HCT116 (cell line): ENCODE results near the gene AGPAT3. TPM values are rescaled to one million over a fixed set of nuclear protein-coding genes. Genes with fewer than 3 reads are reported as not detected.

Experiments used
- ATAC-seq: fragments of 200-7000 bp; cut with Tn5 transposase; 2 replicates; pipeline ENCODE4 v1.9.1; 2020; ENCODE audit warnings: mild to moderate bottlenecking, moderate library complexity
- BruUV-seq: library from RNA; stranded (reverse); fragments of 400-500 nt; replicated peaks from 2 replicates; lab custom pipeline; 2021; lab: Mats Ljungman, UMichigan
- CTCF ChIA-PET: fragments of 300-600 bp; sonication (Branson Sonifier 250); formaldehyde crosslinking; loops from one replicate; lab custom pipeline; 2021; ENCODE audit warnings: antibody characterized with exemption; lab: Charles Lee
- POLR2A ChIA-PET: fragments of 300-600, 350-600 bp; sonication (Branson Sonifier 250); formaldehyde crosslinking; loops from one replicate; lab custom pipeline; 2021; ENCODE audit warnings: antibody characterized with exemption; lab: Charles Lee
- RAD21 ChIA-PET, 2 experiments: fragments of 300-600 bp; sonication (Branson Sonifier 250); formaldehyde crosslinking; loops; one replicate each; lab custom pipeline; 2023; ENCODE audit warnings: low total read pairs in 2 of 2; ENCODE audit not compliant: uncharacterized antibody in 2 of 2, unreplicated experiment in 2 of 2, low non-redundant PET in 1 of 2; lab: Charles Lee
- DNase-seq: peaks from one replicate; pipeline ENCODE4 v3.0.0-alpha.2; 2010; ENCODE audit warnings: low read depth, low spot score
- H2AFZ ChIP-seq: fragments of 200-600 bp; shearing (Covaris generic), sonication (generic); 2 replicates; pipeline ENCODE4 v1.6.1; 2017; ENCODE audit warnings: low read depth, mixed run types, mixed read lengths, antibody characterized with exemption, low read length; ENCODE audit not compliant: poor library complexity, severe bottlenecking
- H3K27ac ChIP-seq: 2 replicates; pipeline ENCODE4 v1.5.1; 2012; ENCODE audit warnings: low read depth, low read length
- H3K27me3 ChIP-seq: fragments of 200-600 bp; sonication (generic); 2 replicates; pipeline ENCODE4 v1.6.1; 2016; ENCODE audit warnings: mixed run types, low read length, mixed read lengths; ENCODE audit not compliant: insufficient read depth
- H3K36me3 ChIP-seq, 2 experiments: fragments of 200-500 bp in 1 of 2; fragments of 200-600 bp in 1 of 2; sonication (Bioruptor generic) in 1 of 2; sonication (generic) in 1 of 2; 2 replicates each; pipeline versions ENCODE4 v1.5.1 to v1.6.1; 2014 to 2016; ENCODE audit warnings: low read length in 2 of 2, inconsistent platforms in 1 of 2, mixed read lengths in 1 of 2, mixed run types in 1 of 2; ENCODE audit not compliant: insufficient read depth in 2 of 2, control insufficient read depth in 1 of 2
- H3K4me1 ChIP-seq, 2 experiments: fragments of 200-600 bp in 1 of 2; sonication (generic) in 1 of 2; 2 replicates each; pipeline versions ENCODE4 v1.5.1 to v1.6.1; 2012 to 2017; ENCODE audit warnings: low read length in 2 of 2, inconsistent platforms in 1 of 2, mild to moderate bottlenecking in 1 of 2, mixed read lengths in 1 of 2, mixed run types in 1 of 2, moderate library complexity in 1 of 2; ENCODE audit not compliant: insufficient read depth in 2 of 2, control insufficient read depth in 1 of 2
- H3K4me2 ChIP-seq: fragments of 200-600 bp; sonication (generic); 2 replicates; pipeline ENCODE4 v1.6.1; 2017; ENCODE audit warnings: mixed run types, low read length, mixed read lengths
- H3K4me3 ChIP-seq, 2 experiments: fragments of 200-600 bp in 1 of 2; sonication (generic) in 1 of 2; replicated peaks in 1 of 2; 2 replicates each; pipeline ENCODE4 v1.5.1; 2011 to 2016; ENCODE audit warnings: low read length in 2 of 2, control low read depth in 1 of 2, low read depth in 1 of 2, mild to moderate bottlenecking in 1 of 2, mixed read lengths in 1 of 2, mixed run types in 1 of 2
- H3K79me2 ChIP-seq: fragments of 200-600 bp; sonication (generic); 2 replicates; pipeline ENCODE4 v1.6.1; 2017; ENCODE audit warnings: mild to moderate bottlenecking, mixed run types, low read length, moderate library complexity, mixed read lengths; ENCODE audit not compliant: insufficient read depth
- H3K9ac ChIP-seq: fragments of 200-600 bp; sonication (generic); 2 replicates; pipeline ENCODE4 v1.6.1; 2016; ENCODE audit warnings: low read length, mixed read lengths
- H3K9me2 ChIP-seq: fragments of 200-600 bp; sonication (generic), shearing (Covaris generic); 2 replicates; pipeline ENCODE4 v1.6.1; 2017; ENCODE audit warnings: mixed run types, mild to moderate bottlenecking, moderate library complexity; ENCODE audit not compliant: insufficient read depth
- H3K9me3 ChIP-seq, 2 experiments: fragments of 200-500 bp in 1 of 2; fragments of 200-600 bp in 1 of 2; sonication (Bioruptor generic) in 1 of 2; sonication (generic) in 1 of 2; 2 replicates each; pipeline ENCODE4 v1.6.1; 2014 to 2017; ENCODE audit warnings: low read length in 2 of 2, mixed read lengths in 2 of 2, inconsistent platforms in 1 of 2, low read depth in 1 of 2, mild to moderate bottlenecking in 1 of 2, mixed run types in 1 of 2, moderate library complexity in 1 of 2; ENCODE audit not compliant: control insufficient read depth in 1 of 2, insufficient read depth in 1 of 2
- H4K20me1 ChIP-seq: fragments of 200-600 bp; sonication (generic), shearing (Covaris generic); 2 replicates; pipeline ENCODE4 v1.6.1; 2017; ENCODE audit warnings: mixed run types, mild to moderate bottlenecking, moderate library complexity; ENCODE audit not compliant: insufficient read depth
- CTCF ChIP-seq, 3 experiments: fragments of 200-600 bp in 1 of 3; sonication (generic) in 1 of 3; IDR thresholded peaks in 2 of 3; conservative IDR thresholded peaks in 1 of 3; 2 replicates each; pipeline ENCODE4 v1.5.1; 2012 to 2017; ENCODE audit warnings: low read depth in 2 of 3, low read length in 2 of 3, antibody characterized with exemption in 1 of 3, borderline replicate concordance in 1 of 3, control low read depth in 1 of 3, mild to moderate bottlenecking in 1 of 3, mixed read lengths in 1 of 3, mixed run types in 1 of 3, moderate library complexity in 1 of 3; ENCODE audit not compliant: insufficient read depth in 1 of 3
- EGR1 ChIP-seq: IDR thresholded peaks from 2 replicates; pipeline ENCODE4 v1.6.1; 2012; ENCODE audit warnings: low read depth
- ELF1 ChIP-seq: IDR thresholded peaks from 2 replicates; pipeline ENCODE4 v1.6.1; 2012; ENCODE audit warnings: low read depth, borderline replicate concordance
- EZH2 ChIP-seq: fragments of 200-600 bp; sonication (generic); IDR thresholded peaks from 2 replicates; pipeline ENCODE4 v1.6.1; 2017; ENCODE audit warnings: antibody characterized with exemption, mixed run types
- FOSL1 ChIP-seq: IDR thresholded peaks from 2 replicates; pipeline ENCODE4 v1.6.1; 2012; ENCODE audit warnings: low read depth
- JUND ChIP-seq: IDR thresholded peaks from 2 replicates; pipeline ENCODE4 v1.6.1; 2012
- MAX ChIP-seq: IDR thresholded peaks from 2 replicates; pipeline ENCODE4 v1.6.1; 2012
- POLR2A ChIP-seq: IDR thresholded peaks from 2 replicates; pipeline ENCODE4 v1.7.0; 2011; ENCODE audit warnings: borderline replicate concordance; ENCODE audit not compliant: insufficient read depth, insufficient read length; ENCODE audit errors: extremely low read depth
- RAD21 ChIP-seq: IDR thresholded peaks from 2 replicates; pipeline ENCODE4 v1.6.1; 2012; ENCODE audit warnings: low read depth, mild to moderate bottlenecking
- SRF ChIP-seq: IDR thresholded peaks from 2 replicates; pipeline ENCODE4 v1.6.1; 2012; ENCODE audit warnings: low read depth
- TCF7L2 ChIP-seq: IDR thresholded peaks from 2 replicates; pipeline ENCODE4 v1.7.0; 2011; ENCODE audit warnings: borderline replicate concordance, inconsistent platforms; ENCODE audit not compliant: insufficient read depth, insufficient read length; ENCODE audit errors: extremely low read depth
- YY1 ChIP-seq: IDR thresholded peaks from 2 replicates; pipeline ENCODE4 v1.6.1; 2011; ENCODE audit warnings: low read length, low read depth, moderate library complexity, mild to moderate bottlenecking; ENCODE audit not compliant: insufficient replicate concordance; ENCODE audit errors: extremely low read depth
- ZFX ChIP-seq: fragments of 450-650 bp; IDR thresholded peaks from 2 replicates; pipeline ENCODE4 v1.6.1; 2017
- ZNF274 ChIP-seq: fragments of 200-500 bp; sonication (Bioruptor generic); IDR thresholded peaks from 2 replicates; pipeline ENCODE4 v1.6.1; 2014; ENCODE audit warnings: mild to moderate bottlenecking, low read depth, low read length, inconsistent platforms
- intact Hi-C: fragments of 100-400 bp; cut with micrococcal nuclease; formaldehyde crosslinking; loops from 2 replicates; pipeline ENCODE4 v1.10.0; 2022
- total RNA-seq: library from RNA; stranded (reverse); gene quantifications from one replicate; pipeline ENCODE4 v1.2.1, GENCODE V29; 2021; ENCODE audit not compliant: unreplicated experiment
- TF ChIP-seq, protein P1 (sequence below): IDR thresholded peaks from 2 replicates; pipeline ENCODE4 v1.6.1; 2012
- TF ChIP-seq, protein P2 (sequence below): IDR thresholded peaks from 2 replicates; pipeline ENCODE4 v1.6.1; 2011; ENCODE audit warnings: mild to moderate bottlenecking, low read length, moderate library complexity; ENCODE audit not compliant: insufficient replicate concordance; ENCODE audit errors: extremely low read depth
- TF ChIP-seq, protein P3 (sequence below): IDR thresholded peaks from 2 replicates; pipeline ENCODE4 v1.6.1; 2012; ENCODE audit warnings: low read depth

Gene AGPAT3
- total RNA-seq, 1 experiment from 2014 or later, result 54.1 TPM

- no peak for TF ChIP-seq TCF7L2
- no peak for TF ChIP-seq ELF1
- TF ChIP-seq ZNF274, result no peak
- TF ChIP-seq, all 23 proteins: peak for 0
Measured at GRCh38 chr21:43855955-43856354, 9.1 kb upstream of the AGPAT3 start (continued).

DNA sequence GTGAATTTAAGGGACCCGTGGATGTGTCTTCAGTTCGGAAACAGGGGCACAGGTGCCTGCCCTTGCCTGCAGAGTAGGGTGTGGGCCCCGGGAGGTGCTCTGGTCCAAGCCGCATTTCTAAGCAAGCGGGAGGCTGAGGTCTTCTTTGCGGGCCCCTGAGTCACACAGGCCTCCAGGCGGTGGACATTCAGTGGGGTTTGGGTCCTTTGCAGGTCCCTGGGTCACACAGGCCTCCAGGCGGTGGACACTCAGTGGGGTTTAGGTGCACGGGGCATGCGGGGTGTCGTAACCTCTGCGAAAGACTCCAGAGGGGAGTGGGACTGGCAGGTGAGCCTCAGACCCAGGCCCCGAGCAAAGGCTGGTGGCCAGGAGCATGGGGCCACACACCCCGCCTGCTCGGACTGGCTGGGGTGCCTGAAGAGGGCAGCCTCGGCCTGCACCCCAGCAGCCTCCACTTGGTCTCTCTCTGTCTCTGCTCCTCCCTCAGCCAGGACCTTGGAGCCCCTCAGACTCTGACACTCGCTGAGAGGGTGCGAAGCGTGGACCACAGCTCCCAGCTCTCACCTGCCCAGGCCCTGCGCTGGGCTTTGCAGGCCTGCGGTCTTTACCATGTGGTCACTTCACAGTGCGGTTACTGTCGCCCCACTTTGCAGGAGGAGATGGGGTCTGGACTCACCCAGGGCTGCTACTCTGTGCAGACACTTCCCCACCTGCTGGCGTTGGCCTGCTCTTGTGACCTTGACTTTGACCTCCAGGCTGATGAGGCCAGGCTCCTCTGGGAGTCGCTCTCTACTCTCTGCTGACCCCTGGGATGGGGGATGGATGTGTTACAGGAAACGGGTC lies 6.0 kb upstream of the AGPAT3 start:
- ChIA-PET RAD21 (no interaction called here), POLR2A (no interaction called here), CTCF (no interaction called here)
- H4K20me1 ChIP-seq, result no peaks in the 10 kb centered on the region
- DNase-seq (no peak), ATAC-seq (no peak)
- H3K4me1 ChIP-seq, result peaks cover 14 to 17% of the 10 kb centered on the region in 2 experiments
- H3K27ac ChIP-seq, result no peak overlapping the region
- H3K36me3 ChIP-seq, result no peaks in the 10 kb centered on the region
- no peak overlapping the region for H3K4me3 ChIP-seq
- H3K27me3 ChIP-seq, result no peaks in the 10 kb centered on the region
- H3K9me3 ChIP-seq, result no peaks in the 10 kb centered on the region
- no peaks in the 10 kb centered on the region for H3K79me2 ChIP-seq
- no TSS peak for BruUV-seq
- intact Hi-C loops, result no loop called here
- no peak overlapping the region for H3K4me2 ChIP-seq
- H3K9me2 ChIP-seq, result no peaks in the 10 kb centered on the region
- H2AFZ ChIP-seq, result no peak overlapping the region
- no peak overlapping the region for H3K9ac ChIP-seq
- TF ChIP-seq EZH2 (no peak), ZFX (no peak), POLR2A (no peak), JUND (no peak), YY1 (no peak), SRF (no peak), FOSL1 (no peak), EGR1 (no peak), CTCF (IDR thresholded peaks at IDR 0.05 in 2 of 3, conservative IDR thresholded peaks at IDR 0.05 in 1 of 3; ENCODE audit: borderline replicate concordance in 1 of 3, insufficient read depth in 1 of 3, low read depth in 2 of 3, low read length in 2 of 3) (no peak), RAD21 (no peak), MAX (no peak)
- TF ChIP-seq, protein P1, sequence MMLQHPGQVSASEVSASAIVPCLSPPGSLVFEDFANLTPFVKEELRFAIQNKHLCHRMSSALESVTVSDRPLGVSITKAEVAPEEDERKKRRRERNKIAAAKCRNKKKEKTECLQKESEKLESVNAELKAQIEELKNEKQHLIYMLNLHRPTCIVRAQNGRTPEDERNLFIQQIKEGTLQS, result no peak
- TF ChIP-seq, protein P2, sequence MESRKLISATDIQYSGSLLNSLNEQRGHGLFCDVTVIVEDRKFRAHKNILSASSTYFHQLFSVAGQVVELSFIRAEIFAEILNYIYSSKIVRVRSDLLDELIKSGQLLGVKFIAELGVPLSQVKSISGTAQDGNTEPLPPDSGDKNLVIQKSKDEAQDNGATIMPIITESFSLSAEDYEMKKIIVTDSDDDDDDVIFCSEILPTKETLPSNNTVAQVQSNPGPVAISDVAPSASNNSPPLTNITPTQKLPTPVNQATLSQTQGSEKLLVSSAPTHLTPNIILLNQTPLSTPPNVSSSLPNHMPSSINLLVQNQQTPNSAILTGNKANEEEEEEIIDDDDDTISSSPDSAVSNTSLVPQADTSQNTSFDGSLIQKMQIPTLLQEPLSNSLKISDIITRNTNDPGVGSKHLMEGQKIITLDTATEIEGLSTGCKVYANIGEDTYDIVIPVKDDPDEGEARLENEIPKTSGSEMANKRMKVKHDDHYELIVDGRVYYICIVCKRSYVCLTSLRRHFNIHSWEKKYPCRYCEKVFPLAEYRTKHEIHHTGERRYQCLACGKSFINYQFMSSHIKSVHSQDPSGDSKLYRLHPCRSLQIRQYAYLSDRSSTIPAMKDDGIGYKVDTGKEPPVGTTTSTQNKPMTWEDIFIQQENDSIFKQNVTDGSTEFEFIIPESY, result no peak
- TF ChIP-seq, protein P3, sequence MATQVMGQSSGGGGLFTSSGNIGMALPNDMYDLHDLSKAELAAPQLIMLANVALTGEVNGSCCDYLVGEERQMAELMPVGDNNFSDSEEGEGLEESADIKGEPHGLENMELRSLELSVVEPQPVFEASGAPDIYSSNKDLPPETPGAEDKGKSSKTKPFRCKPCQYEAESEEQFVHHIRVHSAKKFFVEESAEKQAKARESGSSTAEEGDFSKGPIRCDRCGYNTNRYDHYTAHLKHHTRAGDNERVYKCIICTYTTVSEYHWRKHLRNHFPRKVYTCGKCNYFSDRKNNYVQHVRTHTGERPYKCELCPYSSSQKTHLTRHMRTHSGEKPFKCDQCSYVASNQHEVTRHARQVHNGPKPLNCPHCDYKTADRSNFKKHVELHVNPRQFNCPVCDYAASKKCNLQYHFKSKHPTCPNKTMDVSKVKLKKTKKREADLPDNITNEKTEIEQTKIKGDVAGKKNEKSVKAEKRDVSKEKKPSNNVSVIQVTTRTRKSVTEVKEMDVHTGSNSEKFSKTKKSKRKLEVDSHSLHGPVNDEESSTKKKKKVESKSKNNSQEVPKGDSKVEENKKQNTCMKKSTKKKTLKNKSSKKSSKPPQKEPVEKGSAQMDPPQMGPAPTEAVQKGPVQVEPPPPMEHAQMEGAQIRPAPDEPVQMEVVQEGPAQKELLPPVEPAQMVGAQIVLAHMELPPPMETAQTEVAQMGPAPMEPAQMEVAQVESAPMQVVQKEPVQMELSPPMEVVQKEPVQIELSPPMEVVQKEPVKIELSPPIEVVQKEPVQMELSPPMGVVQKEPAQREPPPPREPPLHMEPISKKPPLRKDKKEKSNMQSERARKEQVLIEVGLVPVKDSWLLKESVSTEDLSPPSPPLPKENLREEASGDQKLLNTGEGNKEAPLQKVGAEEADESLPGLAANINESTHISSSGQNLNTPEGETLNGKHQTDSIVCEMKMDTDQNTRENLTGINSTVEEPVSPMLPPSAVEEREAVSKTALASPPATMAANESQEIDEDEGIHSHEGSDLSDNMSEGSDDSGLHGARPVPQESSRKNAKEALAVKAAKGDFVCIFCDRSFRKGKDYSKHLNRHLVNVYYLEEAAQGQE, result no peak
